HEK293 (cell line): ENCODE results near the gene INPP4B.

Experiments used
- CTCF ChIA-PET: fragments of 350-600 bp; formaldehyde crosslinking; extraction: SDS; loops from one replicate; lab custom pipeline; 2021; ENCODE audit warnings: antibody characterized with exemption; lab: Yijun Ruan, JAX
- POLR2A ChIA-PET: fragments of 300-600 bp; formaldehyde crosslinking; extraction: SDS; loops from one replicate; lab custom pipeline; 2020; ENCODE audit warnings: antibody characterized with exemption, inconsistent platforms; lab: Yijun Ruan, JAX
- H3K27ac ChIP-seq: fragments of 200-500 bp; sonication (Bioruptor generic); 2 replicates; pipeline ENCODE4 v1.5.1; 2014; ENCODE audit warnings: low read depth, low read length, control low read depth, inconsistent platforms; ENCODE audit errors: extremely low read depth
- H3K36me3 ChIP-seq, 2 experiments: fragments of 200-500 bp in 1 of 2; sonication (Bioruptor generic) in 1 of 2; 1 replicate in 1 of 2; 2 replicates in 1 of 2; pipeline ENCODE4 v1.5.1; 2014 to 2017; ENCODE audit warnings: inconsistent platforms in 2 of 2, low read length in 2 of 2; ENCODE audit not compliant: control insufficient read depth in 2 of 2, insufficient read depth in 1 of 2
- H3K4me1 ChIP-seq: fragments of 200-500 bp; sonication (Bioruptor generic); 2 replicates; pipeline ENCODE4 v1.5.1; 2014; ENCODE audit warnings: mild to moderate bottlenecking, low read length, inconsistent platforms; ENCODE audit not compliant: control insufficient read depth, insufficient read depth
- H3K4me3 ChIP-seq: 2 replicates; pipeline ENCODE4 v1.5.1; 2011; ENCODE audit warnings: low read depth, mild to moderate bottlenecking, control low read depth, low read length, moderate library complexity
- H3K9me3 ChIP-seq: fragments of 200-500 bp; sonication (Bioruptor generic); 2 replicates; pipeline ENCODE4 v1.5.1; 2014; ENCODE audit warnings: low read depth, low read length, inconsistent platforms; ENCODE audit not compliant: control insufficient read depth, insufficient read depth
- EGR2 ChIP-seq: fragments of 450-650 bp; formaldehyde crosslinking; IDR thresholded peaks from 2 replicates; pipeline ENCODE4 v1.5.1; 2016; ENCODE audit warnings: low read depth, missing biosample characterization, missing genetic modification characterization
- HOXC10 ChIP-seq: sonication (generic); formaldehyde crosslinking; IDR thresholded peaks from 2 replicates; pipeline ENCODE4 v1.8.1; 2023; ENCODE audit warnings: mild to moderate bottlenecking, missing genetic modification reagents
- KLF10 ChIP-seq: fragments of 450-650 bp; IDR thresholded peaks from 2 replicates; pipeline ENCODE4 v1.5.1; 2018; ENCODE audit warnings: missing biosample characterization, mild to moderate bottlenecking, missing genetic modification characterization
- MYNN ChIP-seq: fragments of 450-650 bp; formaldehyde crosslinking; IDR thresholded peaks from 2 replicates; pipeline ENCODE4 v1.5.1; 2016; ENCODE audit warnings: missing biosample characterization, missing genetic modification characterization, borderline replicate concordance
- PRDM1 ChIP-seq: fragments of 450-650 bp; formaldehyde crosslinking; IDR thresholded peaks from 2 replicates; pipeline ENCODE4; 2016; ENCODE audit warnings: missing biosample characterization, missing genetic modification characterization
- SCRT2 ChIP-seq: fragments of 450-650 bp; formaldehyde crosslinking; IDR thresholded peaks from 2 replicates; pipeline ENCODE4 v1.5.1; 2016; ENCODE audit warnings: missing biosample characterization, missing genetic modification characterization
- TRIM28 ChIP-seq: IDR thresholded peaks from 2 replicates; pipeline ENCODE4 v1.6.1; 2011; ENCODE audit warnings: low read length, control low read depth, borderline replicate concordance
- ZBTB21 ChIP-seq: fragments of 450-650 bp; formaldehyde crosslinking; IDR thresholded peaks from 2 replicates; pipeline ENCODE4 v1.5.1; 2017; ENCODE audit warnings: missing biosample characterization, missing genetic modification characterization
- ZBTB49 ChIP-seq: fragments of 450-650 bp; formaldehyde crosslinking; IDR thresholded peaks from 2 replicates; pipeline ENCODE4 v1.5.1; 2016; ENCODE audit warnings: missing biosample characterization, missing genetic modification characterization, low read depth
- ZEB2 ChIP-seq: fragments of 450-650 bp; formaldehyde crosslinking; IDR thresholded peaks from 2 replicates; pipeline ENCODE4 v1.5.1; 2016; ENCODE audit warnings: missing biosample characterization, missing genetic modification characterization
- ZFP3 ChIP-seq: fragments of 450-650 bp; formaldehyde crosslinking; IDR thresholded peaks from 2 replicates; pipeline ENCODE4 v1.5.1; 2016; ENCODE audit warnings: low read depth, missing biosample characterization, missing genetic modification characterization
- ZNF133 ChIP-seq: fragments of 450-650 bp; formaldehyde crosslinking; IDR thresholded peaks from 2 replicates; pipeline ENCODE4 v1.5.1; 2016; ENCODE audit warnings: missing biosample characterization, missing genetic modification characterization
- ZNF211 ChIP-seq: fragments of 450-650 bp; formaldehyde crosslinking; IDR thresholded peaks from 2 replicates; pipeline ENCODE4 v1.5.1; 2016; ENCODE audit warnings: low read depth, missing biosample characterization, missing genetic modification characterization
- ZNF23 ChIP-seq: fragments of 450-650 bp; formaldehyde crosslinking; IDR thresholded peaks from 2 replicates; pipeline ENCODE4 v1.5.1; 2016; ENCODE audit warnings: missing biosample characterization, missing genetic modification characterization, borderline replicate concordance
- ZNF274 ChIP-seq, 2 experiments: fragments of 200-500 bp in 1 of 2; fragments of 450-650 bp in 1 of 2; sonication (Bioruptor generic) in 1 of 2; formaldehyde crosslinking in 1 of 2; IDR thresholded peaks; 2 replicates each; pipeline versions ENCODE4 v1.5.1 to v1.6.1; 2014 to 2016; ENCODE audit warnings: borderline replicate concordance in 1 of 2, inconsistent platforms in 1 of 2, low read length in 1 of 2, missing biosample characterization in 1 of 2, missing genetic modification characterization in 1 of 2
- ZNF335 ChIP-seq: fragments of 450-650 bp; formaldehyde crosslinking; conservative IDR thresholded peaks from 2 replicates; pipeline ENCODE4 v1.5.1; 2016; ENCODE audit warnings: missing biosample characterization, missing genetic modification characterization
- ZNF404 ChIP-seq: fragments of 450-650 bp; formaldehyde crosslinking; IDR thresholded peaks from 2 replicates; pipeline ENCODE4 v1.5.1; 2017; ENCODE audit warnings: missing biosample characterization, missing genetic modification characterization
- ZNF473 ChIP-seq: fragments of 450-650 bp; formaldehyde crosslinking; IDR thresholded peaks from 2 replicates; pipeline ENCODE4 v1.5.1; 2017; ENCODE audit warnings: missing biosample characterization, missing genetic modification characterization
- ZNF48 ChIP-seq: fragments of 450-650 bp; formaldehyde crosslinking; IDR thresholded peaks from 2 replicates; pipeline ENCODE4 v1.5.1; 2016; ENCODE audit warnings: missing biosample characterization, missing genetic modification characterization
- ZNF510 ChIP-seq: fragments of 450-650 bp; formaldehyde crosslinking; IDR thresholded peaks from 2 replicates; pipeline ENCODE4 v1.5.1; 2018; ENCODE audit warnings: mild to moderate bottlenecking, missing genetic modification characterization, missing biosample characterization; ENCODE audit not compliant: insufficient replicate concordance
- ZNF777 ChIP-seq: fragments of 450-650 bp; formaldehyde crosslinking; IDR thresholded peaks from 2 replicates; pipeline ENCODE4 v1.5.1; 2017; ENCODE audit warnings: missing biosample characterization, missing genetic modification characterization, borderline replicate concordance
- TF ChIP-seq, protein P1 (sequence below): fragments of 450-650 bp; formaldehyde crosslinking; IDR thresholded peaks from 2 replicates; pipeline ENCODE4 v1.5.1; 2016; ENCODE audit warnings: missing biosample characterization, missing genetic modification characterization
- TF ChIP-seq, protein P2 (sequence below): fragments of 450-650 bp; formaldehyde crosslinking; IDR thresholded peaks from 2 replicates; pipeline ENCODE4 v1.5.1; 2017; ENCODE audit warnings: missing biosample characterization, missing genetic modification characterization
- TF ChIP-seq, protein P3 (sequence below): fragments of 450-650 bp; formaldehyde crosslinking; IDR thresholded peaks from 2 replicates; pipeline ENCODE4 v1.5.1; 2016; ENCODE audit warnings: missing biosample characterization, missing genetic modification characterization
- TF ChIP-seq, protein P4 (sequence below): fragments of 450-650 bp; formaldehyde crosslinking; IDR thresholded peaks from 2 replicates; pipeline ENCODE4 v1.5.1; 2017; ENCODE audit warnings: missing biosample characterization, missing genetic modification characterization

Gene INPP4B

GRCh38 chr4:142360657-142361056 lies 485.4 kb downstream of the INPP4B start (continued):
- TF ChIP-seq, protein P1, sequence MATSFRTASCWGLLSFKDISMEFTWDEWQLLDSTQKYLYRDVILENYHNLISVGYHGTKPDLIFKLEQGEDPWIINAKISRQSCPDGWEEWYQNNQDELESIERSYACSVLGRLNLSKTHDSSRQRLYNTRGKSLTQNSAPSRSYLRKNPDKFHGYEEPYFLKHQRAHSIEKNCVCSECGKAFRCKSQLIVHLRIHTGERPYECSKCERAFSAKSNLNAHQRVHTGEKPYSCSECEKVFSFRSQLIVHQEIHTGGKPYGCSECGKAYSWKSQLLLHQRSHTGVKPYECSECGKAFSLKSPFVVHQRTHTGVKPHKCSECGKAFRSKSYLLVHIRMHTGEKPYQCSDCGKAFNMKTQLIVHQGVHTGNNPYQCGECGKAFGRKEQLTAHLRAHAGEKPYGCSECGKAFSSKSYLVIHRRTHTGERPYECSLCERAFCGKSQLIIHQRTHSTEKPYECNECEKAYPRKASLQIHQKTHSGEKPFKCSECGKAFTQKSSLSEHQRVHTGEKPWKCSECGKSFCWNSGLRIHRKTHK = no peak
- TF ChIP-seq PRDM1 (tag by site-specific recombination) (no peak), ZNF777 (tag by site-specific recombination) (no peak), ZNF473 (tag by site-specific recombination) (no peak), KLF10 (tag by site-specific recombination) (no peak), HOXC10 (no peak)

DNA sequence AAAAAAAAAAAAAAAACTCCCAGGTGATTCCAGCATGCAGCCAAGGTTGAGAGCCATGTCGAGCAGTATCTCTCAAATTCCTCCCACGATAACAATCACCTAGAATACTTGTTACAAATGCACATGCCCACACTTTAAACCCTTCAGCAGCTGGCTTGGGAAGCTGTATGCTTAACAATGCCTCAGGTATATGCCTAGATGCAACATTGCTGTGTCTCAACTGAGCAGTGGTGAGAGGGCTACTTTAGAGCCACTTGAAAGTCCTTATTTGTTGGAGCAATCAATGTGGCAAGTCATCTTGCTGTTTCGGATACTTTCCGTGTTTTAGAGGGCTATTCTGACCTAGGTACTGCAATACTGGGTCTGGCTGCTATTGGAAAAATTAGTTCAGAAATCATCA lies 487.4 kb downstream of the INPP4B start:
- H3K4me1 ChIP-seq = peaks cover 2% of the 10 kb centered on the region
- ChIA-PET POLR2A (no interaction called here), CTCF (interaction anchor here (0.6 kb wide), 2 partner anchors 258 to 492 kb away, joined by 3 to 7 read pairs; no protein-coding TSS in a partner anchor)
- H3K36me3 ChIP-seq = no peaks in the 10 kb centered on the region
- TF ChIP-seq ZNF133 (no peak), ZEB2 (tag by site-specific recombination) (no peak), ZNF510 (tag by site-specific recombination) (no peak), HOXC10 (no peak), ZNF335 (tag by site-specific recombination) (no peak), ZBTB21 (no peak), ZNF211 (tag by site-specific recombination) (no peak), ZFP3 (tag by site-specific recombination) (no peak), MYNN (no peak), ZNF48 (tag by site-specific recombination) (no peak)
- TF ChIP-seq, protein P2, sequence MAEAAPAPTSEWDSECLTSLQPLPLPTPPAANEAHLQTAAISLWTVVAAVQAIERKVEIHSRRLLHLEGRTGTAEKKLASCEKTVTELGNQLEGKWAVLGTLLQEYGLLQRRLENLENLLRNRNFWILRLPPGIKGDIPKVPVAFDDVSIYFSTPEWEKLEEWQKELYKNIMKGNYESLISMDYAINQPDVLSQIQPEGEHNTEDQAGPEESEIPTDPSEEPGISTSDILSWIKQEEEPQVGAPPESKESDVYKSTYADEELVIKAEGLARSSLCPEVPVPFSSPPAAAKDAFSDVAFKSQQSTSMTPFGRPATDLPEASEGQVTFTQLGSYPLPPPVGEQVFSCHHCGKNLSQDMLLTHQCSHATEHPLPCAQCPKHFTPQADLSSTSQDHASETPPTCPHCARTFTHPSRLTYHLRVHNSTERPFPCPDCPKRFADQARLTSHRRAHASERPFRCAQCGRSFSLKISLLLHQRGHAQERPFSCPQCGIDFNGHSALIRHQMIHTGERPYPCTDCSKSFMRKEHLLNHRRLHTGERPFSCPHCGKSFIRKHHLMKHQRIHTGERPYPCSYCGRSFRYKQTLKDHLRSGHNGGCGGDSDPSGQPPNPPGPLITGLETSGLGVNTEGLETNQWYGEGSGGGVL (tag by site-specific recombination) = no peak
- no peak overlapping the region for H3K27ac ChIP-seq
- H3K9me3 ChIP-seq = no peaks in the 10 kb centered on the region
- no peak overlapping the region for H3K4me3 ChIP-seq

DNA sequence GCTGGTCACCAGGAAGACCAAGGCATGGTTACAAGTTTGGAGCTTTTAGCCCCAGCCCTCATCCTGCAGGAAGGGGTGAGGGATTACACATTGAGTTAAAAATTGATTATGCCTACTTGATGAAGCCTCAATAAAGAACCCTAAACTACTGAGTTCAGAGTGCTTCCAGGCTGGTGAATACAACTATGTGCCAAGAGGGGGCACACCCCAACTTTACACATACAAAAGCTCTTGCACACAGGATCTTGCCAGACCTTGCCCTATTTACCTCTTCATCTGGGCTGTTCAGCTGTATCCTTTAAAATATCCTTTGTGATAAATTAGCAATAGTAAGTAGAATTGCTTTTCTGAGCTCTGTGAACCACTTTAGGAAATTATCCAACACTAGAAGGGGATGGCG lies 489.3 kb downstream of the INPP4B start:
- H3K36me3 ChIP-seq = no peaks in the 10 kb centered on the region
- ChIA-PET CTCF (no interaction called here), POLR2A (no interaction called here)
- no peaks in the 10 kb centered on the region for H3K9me3 ChIP-seq
- peaks cover 2% of the 10 kb centered on the region for H3K4me1 ChIP-seq
- no peak overlapping the region for H3K27ac ChIP-seq
- no peak overlapping the region for H3K4me3 ChIP-seq
- no peak for TF ChIP-seq SCRT2 (tag by site-specific recombination)
- no peak for TF ChIP-seq EGR2 (tag by site-specific recombination)
- TF ChIP-seq ZNF23 (tag by site-specific recombination) = no peak
- TF ChIP-seq ZBTB49 (tag by site-specific recombination) = no peak
- TF ChIP-seq, protein P3, sequence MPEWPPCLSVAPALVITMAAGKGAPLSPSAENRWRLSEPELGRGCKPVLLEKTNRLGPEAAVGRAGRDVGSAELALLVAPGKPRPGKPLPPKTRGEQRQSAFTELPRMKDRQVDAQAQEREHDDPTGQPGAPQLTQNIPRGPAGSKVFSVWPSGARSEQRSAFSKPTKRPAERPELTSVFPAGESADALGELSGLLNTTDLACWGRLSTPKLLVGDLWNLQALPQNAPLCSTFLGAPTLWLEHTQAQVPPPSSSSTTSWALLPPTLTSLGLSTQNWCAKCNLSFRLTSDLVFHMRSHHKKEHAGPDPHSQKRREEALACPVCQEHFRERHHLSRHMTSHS = no peak
- no peak for TF ChIP-seq TRIM28
- TF ChIP-seq, protein P4, sequence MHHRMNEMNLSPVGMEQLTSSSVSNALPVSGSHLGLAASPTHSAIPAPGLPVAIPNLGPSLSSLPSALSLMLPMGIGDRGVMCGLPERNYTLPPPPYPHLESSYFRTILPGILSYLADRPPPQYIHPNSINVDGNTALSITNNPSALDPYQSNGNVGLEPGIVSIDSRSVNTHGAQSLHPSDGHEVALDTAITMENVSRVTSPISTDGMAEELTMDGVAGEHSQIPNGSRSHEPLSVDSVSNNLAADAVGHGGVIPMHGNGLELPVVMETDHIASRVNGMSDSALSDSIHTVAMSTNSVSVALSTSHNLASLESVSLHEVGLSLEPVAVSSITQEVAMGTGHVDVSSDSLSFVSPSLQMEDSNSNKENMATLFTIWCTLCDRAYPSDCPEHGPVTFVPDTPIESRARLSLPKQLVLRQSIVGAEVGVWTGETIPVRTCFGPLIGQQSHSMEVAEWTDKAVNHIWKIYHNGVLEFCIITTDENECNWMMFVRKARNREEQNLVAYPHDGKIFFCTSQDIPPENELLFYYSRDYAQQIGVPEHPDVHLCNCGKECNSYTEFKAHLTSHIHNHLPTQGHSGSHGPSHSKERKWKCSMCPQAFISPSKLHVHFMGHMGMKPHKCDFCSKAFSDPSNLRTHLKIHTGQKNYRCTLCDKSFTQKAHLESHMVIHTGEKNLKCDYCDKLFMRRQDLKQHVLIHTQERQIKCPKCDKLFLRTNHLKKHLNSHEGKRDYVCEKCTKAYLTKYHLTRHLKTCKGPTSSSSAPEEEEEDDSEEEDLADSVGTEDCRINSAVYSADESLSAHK (tag by site-specific recombination) = no peak
- no peak for TF ChIP-seq ZNF274 (IDR thresholded peaks at IDR 0.05; ENCODE audit: low read length)
- TF ChIP-seq ZNF274 (tag by site-specific recombination; IDR thresholded peaks at IDR 0.05; ENCODE audit: borderline replicate concordance) = no peak
- no peak for TF ChIP-seq ZNF404 (tag by site-specific recombination)
